Panc1 (cell line): ENCODE data around the gene C6orf163. TPM values are rescaled to one million over a fixed set of nuclear protein-coding genes. Genes with fewer than 3 reads are reported as not detected.

Experiments used
- ATAC-seq: fragments of 200-7000 bp; cut with Tn5 transposase; 2 replicates; pipeline ENCODE4 v1.9.1; 2020; ENCODE audit warnings: mild to moderate bottlenecking, moderate library complexity
- BruUV-seq: library from RNA; stranded (reverse); fragments of 400-500 nt; replicated peaks from 2 replicates; lab custom pipeline; 2021; lab: Mats Ljungman, UMichigan
- CTCF ChIA-PET: fragments of 300-600 bp; sonication (Branson Sonifier 250); formaldehyde crosslinking; loops from one replicate; lab custom pipeline; 2022; ENCODE audit warnings: antibody characterized with exemption; lab: Charles Lee
- POLR2A ChIA-PET: fragments of 300-600 bp; sonication (Branson Sonifier 250); formaldehyde crosslinking; loops from one replicate; lab custom pipeline; 2022; ENCODE audit warnings: antibody characterized with exemption; lab: Charles Lee
- DNase-seq: peaks from one replicate; pipeline ENCODE4 v3.0.0-alpha.2; 2010; ENCODE audit warnings: low read depth, low spot score
- H3K27ac ChIP-seq: 2 replicates; pipeline ENCODE4 v1.5.1; 2011; ENCODE audit warnings: mild to moderate bottlenecking, low read length, inconsistent platforms
- H3K27me3 ChIP-seq: fragments of 200-500 bp; sonication (Bioruptor generic); 2 replicates; pipeline ENCODE4 v1.6.0; 2014; ENCODE audit warnings: low read length, inconsistent platforms; ENCODE audit not compliant: control insufficient read depth, insufficient read depth
- H3K36me3 ChIP-seq: fragments of 200-500 bp; sonication (Bioruptor generic); 2 replicates; pipeline ENCODE4 v1.5.1; 2014; ENCODE audit warnings: inconsistent platforms, mild to moderate bottlenecking, low read length, moderate library complexity; ENCODE audit not compliant: control insufficient read depth, insufficient read depth
- H3K4me1 ChIP-seq: 2 replicates; pipeline ENCODE4 v1.5.1; 2011; ENCODE audit warnings: inconsistent platforms, mild to moderate bottlenecking, low read length, moderate library complexity; ENCODE audit not compliant: control insufficient read depth, insufficient read depth
- H3K4me3 ChIP-seq, 2 experiments: 2 replicates each; pipeline ENCODE4 v1.5.1; 2011 to 2012; ENCODE audit warnings: low read depth in 2 of 2, low read length in 2 of 2, mild to moderate bottlenecking in 2 of 2, inconsistent platforms in 1 of 2, moderate library complexity in 1 of 2
- H3K9me3 ChIP-seq: fragments of 200-500 bp; sonication (Bioruptor generic); 2 replicates; pipeline ENCODE4 v1.5.1; 2014; ENCODE audit warnings: low read depth, mild to moderate bottlenecking, inconsistent platforms, low read length, moderate library complexity; ENCODE audit not compliant: control insufficient read depth, insufficient read depth
- POLR2AphosphoS5 ChIP-seq: IDR thresholded peaks from 2 replicates; pipeline ENCODE4 v1.6.1; 2012; ENCODE audit warnings: mild to moderate bottlenecking, low read depth, low read length, moderate library complexity
- SIN3A ChIP-seq: IDR thresholded peaks from 2 replicates; pipeline ENCODE4 v1.6.1; 2012; ENCODE audit warnings: low read depth, mild to moderate bottlenecking, low read length, moderate library complexity, borderline replicate concordance; ENCODE audit not compliant: insufficient read depth
- TCF7L2 ChIP-seq: IDR thresholded peaks from 2 replicates; pipeline ENCODE4 v1.6.1; 2011; ENCODE audit warnings: mild to moderate bottlenecking, low read depth, low read length, inconsistent platforms
- in situ Hi-C: cut with HindIII; loops from 2 replicates; pipeline ENCODE4 v1.10.0; 2016; ENCODE audit warnings: low sequenced_read_pairs, low pct_unique_long_range_greater_than_20kb
- intact Hi-C: fragments of 100-400 bp; cut with micrococcal nuclease; formaldehyde crosslinking; loops from one replicate; pipeline ENCODE4 v1.10.0; 2022; ENCODE audit not compliant: unreplicated experiment
- total RNA-seq: library from RNA; stranded (reverse); gene quantifications from one replicate; pipeline ENCODE4 v1.2.1, GENCODE V29; 2021; ENCODE audit not compliant: unreplicated experiment
- TF ChIP-seq, protein P1 (sequence below), 2 experiments: IDR thresholded peaks; 2 replicates each; pipeline ENCODE4 v1.6.1; 2011 to 2012; ENCODE audit warnings: low read depth in 2 of 2, control low read depth in 1 of 2, low read length in 1 of 2, mild to moderate bottlenecking in 1 of 2, moderate library complexity in 1 of 2; ENCODE audit not compliant: insufficient read depth in 1 of 2
- TF ChIP-seq, protein P2 (sequence below): fragments of 450-650 bp; IDR thresholded peaks from 2 replicates; pipeline ENCODE4 v1.5.1; 2017; ENCODE audit warnings: mild to moderate bottlenecking

C6orf163 gene
- total RNA-seq, 1 experiment from 2014 or later: 1.3 TPM

DNA sequence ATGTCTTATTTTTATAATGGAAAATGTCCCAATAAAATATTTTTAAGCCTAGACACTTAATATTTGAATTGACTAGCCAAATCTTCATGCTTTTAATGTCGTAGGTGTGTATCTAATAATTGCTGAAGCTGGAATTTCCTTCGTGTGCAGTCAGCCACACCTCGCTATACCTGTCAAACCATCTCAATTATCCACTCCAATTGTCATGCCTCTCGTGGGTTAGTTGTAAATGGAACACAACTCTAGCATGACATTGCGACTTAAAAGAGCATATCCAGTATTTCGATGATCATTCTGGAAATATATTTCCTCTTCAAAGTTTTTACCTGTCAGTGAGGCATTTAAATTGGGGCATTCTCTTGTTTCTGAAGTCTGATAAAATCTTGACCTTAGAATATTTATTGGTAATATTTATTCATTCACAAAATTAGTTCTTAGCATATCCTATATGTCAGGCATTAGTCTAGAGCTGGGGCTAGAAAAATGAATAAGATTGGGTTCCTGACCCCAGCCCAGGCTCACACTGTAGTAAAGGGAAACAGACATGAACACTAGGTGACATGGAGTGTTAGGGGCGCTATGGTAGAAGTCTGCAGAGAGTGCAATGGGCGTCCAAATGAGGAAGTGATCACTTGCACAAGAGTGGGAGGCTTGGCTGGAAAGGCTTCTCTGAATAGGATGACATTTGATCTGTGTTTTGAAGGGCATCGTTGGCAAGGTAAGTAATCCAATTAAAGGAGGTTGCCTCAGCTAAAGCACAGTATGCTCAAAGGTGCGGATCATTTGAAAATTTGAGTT is 52.2 kb downstream of the C6orf163 start:
- no peaks in the 10 kb centered on the region for H3K27me3 ChIP-seq
- H3K27ac ChIP-seq: no peak overlapping the region
- in situ Hi-C loops: no loop called here
- no peak overlapping the region for H3K4me3 ChIP-seq
- no peaks in the 10 kb centered on the region for H3K9me3 ChIP-seq
- intact Hi-C loops: no loop called here
- no peak for DNase-seq
- 0 out of 2 replicates have a peak, but pooled peaks cover under 1% of the 10 kb centered on the region for H3K4me1 ChIP-seq
- no TSS peak for BruUV-seq
- no peak for ATAC-seq
- ChIA-PET POLR2A (no interaction called here), CTCF (no interaction called here)
- H3K36me3 ChIP-seq: no peaks in the 10 kb centered on the region
- TF ChIP-seq TCF7L2: no peak
- TF ChIP-seq SIN3A: no peak
- TF ChIP-seq POLR2AphosphoS5: no peak
- TF ChIP-seq, protein P1, sequence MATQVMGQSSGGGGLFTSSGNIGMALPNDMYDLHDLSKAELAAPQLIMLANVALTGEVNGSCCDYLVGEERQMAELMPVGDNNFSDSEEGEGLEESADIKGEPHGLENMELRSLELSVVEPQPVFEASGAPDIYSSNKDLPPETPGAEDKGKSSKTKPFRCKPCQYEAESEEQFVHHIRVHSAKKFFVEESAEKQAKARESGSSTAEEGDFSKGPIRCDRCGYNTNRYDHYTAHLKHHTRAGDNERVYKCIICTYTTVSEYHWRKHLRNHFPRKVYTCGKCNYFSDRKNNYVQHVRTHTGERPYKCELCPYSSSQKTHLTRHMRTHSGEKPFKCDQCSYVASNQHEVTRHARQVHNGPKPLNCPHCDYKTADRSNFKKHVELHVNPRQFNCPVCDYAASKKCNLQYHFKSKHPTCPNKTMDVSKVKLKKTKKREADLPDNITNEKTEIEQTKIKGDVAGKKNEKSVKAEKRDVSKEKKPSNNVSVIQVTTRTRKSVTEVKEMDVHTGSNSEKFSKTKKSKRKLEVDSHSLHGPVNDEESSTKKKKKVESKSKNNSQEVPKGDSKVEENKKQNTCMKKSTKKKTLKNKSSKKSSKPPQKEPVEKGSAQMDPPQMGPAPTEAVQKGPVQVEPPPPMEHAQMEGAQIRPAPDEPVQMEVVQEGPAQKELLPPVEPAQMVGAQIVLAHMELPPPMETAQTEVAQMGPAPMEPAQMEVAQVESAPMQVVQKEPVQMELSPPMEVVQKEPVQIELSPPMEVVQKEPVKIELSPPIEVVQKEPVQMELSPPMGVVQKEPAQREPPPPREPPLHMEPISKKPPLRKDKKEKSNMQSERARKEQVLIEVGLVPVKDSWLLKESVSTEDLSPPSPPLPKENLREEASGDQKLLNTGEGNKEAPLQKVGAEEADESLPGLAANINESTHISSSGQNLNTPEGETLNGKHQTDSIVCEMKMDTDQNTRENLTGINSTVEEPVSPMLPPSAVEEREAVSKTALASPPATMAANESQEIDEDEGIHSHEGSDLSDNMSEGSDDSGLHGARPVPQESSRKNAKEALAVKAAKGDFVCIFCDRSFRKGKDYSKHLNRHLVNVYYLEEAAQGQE (IDR thresholded peaks at IDR 0.05; ENCODE audit: insufficient read depth in 1 of 2, low read depth in 2 of 2, low read length in 1 of 2): no peak
- TF ChIP-seq, protein P2, sequence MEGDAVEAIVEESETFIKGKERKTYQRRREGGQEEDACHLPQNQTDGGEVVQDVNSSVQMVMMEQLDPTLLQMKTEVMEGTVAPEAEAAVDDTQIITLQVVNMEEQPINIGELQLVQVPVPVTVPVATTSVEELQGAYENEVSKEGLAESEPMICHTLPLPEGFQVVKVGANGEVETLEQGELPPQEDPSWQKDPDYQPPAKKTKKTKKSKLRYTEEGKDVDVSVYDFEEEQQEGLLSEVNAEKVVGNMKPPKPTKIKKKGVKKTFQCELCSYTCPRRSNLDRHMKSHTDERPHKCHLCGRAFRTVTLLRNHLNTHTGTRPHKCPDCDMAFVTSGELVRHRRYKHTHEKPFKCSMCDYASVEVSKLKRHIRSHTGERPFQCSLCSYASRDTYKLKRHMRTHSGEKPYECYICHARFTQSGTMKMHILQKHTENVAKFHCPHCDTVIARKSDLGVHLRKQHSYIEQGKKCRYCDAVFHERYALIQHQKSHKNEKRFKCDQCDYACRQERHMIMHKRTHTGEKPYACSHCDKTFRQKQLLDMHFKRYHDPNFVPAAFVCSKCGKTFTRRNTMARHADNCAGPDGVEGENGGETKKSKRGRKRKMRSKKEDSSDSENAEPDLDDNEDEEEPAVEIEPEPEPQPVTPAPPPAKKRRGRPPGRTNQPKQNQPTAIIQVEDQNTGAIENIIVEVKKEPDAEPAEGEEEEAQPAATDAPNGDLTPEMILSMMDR: no peak

DNA sequence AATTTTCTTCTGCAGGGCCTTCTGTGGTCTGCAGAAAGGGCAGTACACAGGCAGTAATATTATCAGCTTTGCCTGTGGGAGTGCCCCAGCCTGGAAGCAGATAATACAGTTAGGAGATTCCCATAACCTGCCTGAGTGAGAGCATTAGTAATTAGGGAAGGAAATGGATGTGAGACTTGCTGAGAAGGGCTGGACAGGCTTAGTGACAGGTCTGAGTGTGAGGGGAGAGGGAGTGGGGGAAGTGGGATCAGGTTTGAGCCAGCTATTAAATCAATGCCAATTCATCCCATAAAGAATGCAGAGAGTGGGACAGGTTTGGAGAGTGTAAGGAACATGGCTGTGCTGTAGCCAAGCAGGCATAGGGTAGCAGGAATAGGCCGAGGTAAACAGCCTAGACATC is 53.0 kb downstream of the C6orf163 start:
- BruUV-seq: no TSS peak
- intact Hi-C loops: no loop called here
- no peaks in the 10 kb centered on the region for H3K9me3 ChIP-seq
- no peaks in the 10 kb centered on the region for H3K27me3 ChIP-seq
- DNase-seq (no peak), ATAC-seq (no peak)
- H3K4me3 ChIP-seq: no peak overlapping the region
- H3K36me3 ChIP-seq: no peaks in the 10 kb centered on the region
- TF ChIP-seq TCF7L2 (no peak), POLR2AphosphoS5 (no peak), SIN3A (no peak)
- TF ChIP-seq, protein P2: no peak
- TF ChIP-seq, protein P1 (IDR thresholded peaks at IDR 0.05; ENCODE audit: insufficient read depth in 1 of 2, low read depth in 2 of 2, low read length in 1 of 2): no peak
- ChIA-PET POLR2A (no interaction called here), CTCF (no interaction called here)
- in situ Hi-C loops: no loop called here
- H3K4me1 ChIP-seq: 0 out of 2 replicates have a peak, but pooled peaks cover 3% of the 10 kb centered on the region
- H3K27ac ChIP-seq: no peak overlapping the region
